GM21737 (cell line): Measurements from ENCODE around the gene RREB1.

Source experiments
- ATAC-seq: cut with Tn5 transposase; IDR thresholded peaks from one replicate; pipeline ENCODE4 v1.9.1; 2021; ENCODE audit warnings: mild to moderate bottlenecking, moderate library complexity; ENCODE audit not compliant: unreplicated experiment

RREB1 gene

DNA sequence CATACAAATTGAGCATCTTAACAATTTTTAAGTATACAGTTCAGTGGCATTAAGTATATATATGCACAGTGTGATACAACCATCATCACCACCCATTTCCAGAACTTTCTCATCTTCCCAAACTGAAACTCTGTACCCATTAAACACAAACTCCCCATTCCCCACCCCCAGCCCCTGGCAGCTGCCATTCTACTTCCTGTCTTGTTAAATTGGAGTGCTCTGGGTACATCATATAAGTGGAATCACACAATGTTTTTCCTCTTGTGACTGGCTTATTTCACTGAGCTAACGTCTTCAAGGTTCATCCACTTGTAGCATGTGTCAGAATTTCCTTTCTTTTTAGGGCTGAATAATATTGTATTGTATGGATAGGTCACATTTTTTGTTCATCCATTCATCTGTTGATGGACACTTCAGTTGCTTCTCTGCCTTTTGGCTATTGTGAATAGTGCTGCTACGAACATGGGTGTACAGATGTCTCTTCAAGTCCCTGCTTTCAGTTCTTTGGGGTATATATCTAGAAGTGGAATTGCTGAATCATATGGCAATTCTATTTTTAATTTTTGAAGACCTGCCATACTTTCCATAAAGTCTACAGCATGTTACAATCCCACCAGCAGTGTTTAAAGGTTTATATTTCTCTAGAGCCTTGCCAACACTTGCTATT lies 19.6 kb upstream of the RREB1 start:
- ATAC-seq, result no peak

DNA sequence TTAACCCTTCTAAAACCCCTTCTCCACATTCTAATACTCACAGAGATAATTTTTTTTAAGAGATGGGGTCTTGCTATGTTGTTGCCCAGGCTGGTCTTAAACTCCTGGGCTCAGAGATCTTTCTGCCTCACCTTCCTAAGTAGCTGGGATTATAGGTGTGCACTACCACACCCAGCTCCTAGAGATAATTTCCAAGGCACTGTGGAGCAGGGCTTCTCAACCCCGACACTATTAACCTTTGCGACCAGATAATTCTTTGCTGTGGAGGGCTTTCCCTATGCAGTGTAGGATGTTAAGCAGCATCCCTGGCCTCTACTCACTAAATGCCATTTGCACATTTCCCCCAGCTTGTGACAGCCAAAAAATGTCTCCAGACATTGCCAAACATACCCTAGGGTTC lies 8.8 kb upstream of the RREB1 start:
- ATAC-seq, result no peak

DNA sequence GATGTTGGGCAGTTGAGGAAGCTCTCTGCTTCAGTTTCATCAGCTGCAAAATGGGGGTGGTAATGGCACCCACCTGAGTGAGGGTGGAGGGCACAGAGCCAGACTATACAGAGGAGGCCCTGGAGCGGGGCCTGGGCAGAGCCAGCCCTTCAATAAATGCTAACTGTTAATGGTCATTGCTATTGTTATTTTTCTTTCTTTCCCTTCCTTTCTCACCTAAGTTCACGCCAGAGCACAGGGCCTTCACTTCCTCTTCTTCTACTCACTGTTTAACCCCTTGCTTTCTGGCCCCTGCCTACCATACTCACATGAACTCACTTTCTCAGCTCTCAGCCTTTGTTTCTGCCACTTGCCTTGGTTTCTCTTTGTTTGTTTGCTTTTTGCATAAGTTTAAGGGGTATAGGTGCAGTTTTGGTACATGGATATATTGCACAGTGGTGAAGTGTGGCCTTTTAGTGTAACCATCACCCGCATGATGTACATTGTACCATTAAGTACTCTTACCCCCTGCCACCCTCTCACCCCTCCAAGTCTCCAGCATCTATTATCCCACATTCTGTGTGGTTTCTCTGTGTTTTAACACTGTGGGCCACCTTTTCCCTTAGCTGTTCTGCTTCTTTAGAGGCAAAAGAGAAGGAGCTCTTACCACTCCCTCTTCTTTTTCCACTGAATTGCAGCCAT lies 7.5 kb upstream of the RREB1 start:
- peak; percentile 53 for ATAC-seq

DNA sequence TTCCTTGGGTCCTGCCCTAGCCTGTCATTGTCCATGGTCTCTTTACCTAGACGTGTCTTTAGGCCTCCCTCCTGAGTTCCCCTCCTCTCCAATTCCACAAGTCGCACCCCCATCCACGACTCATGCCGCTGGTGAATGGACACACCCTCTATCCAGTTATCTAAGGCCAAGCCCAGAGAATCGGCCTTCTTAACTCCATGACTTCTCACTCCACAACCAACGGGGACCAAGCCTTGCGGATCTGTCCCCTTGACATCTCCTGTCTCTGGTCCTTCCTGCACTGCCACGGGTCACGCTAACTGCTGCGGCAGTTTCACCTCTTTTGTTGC lies 7.0 kb upstream of the RREB1 start:
- ATAC-seq, result no peak

DNA sequence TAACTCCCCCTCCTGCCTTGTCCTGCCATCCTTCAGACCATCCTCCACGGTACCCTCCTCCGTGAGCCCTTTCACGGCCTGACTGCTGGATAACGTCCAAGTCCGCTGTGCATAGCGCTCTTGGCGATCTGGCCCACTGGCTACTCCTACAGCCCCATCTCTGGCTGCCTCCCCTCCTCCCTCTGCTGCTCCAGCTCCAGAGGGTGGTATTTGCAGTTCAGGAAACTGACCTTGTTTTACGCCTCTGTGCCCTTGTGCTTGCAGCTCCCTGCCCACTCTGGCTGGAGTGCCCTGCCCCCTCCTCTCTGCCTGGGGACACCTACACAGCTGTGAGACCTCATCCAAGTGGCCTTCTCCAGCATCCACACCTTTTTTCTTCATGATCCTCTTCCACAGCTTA lies 6.5 kb upstream of the RREB1 start:
- ATAC-seq, result no peak

DNA sequence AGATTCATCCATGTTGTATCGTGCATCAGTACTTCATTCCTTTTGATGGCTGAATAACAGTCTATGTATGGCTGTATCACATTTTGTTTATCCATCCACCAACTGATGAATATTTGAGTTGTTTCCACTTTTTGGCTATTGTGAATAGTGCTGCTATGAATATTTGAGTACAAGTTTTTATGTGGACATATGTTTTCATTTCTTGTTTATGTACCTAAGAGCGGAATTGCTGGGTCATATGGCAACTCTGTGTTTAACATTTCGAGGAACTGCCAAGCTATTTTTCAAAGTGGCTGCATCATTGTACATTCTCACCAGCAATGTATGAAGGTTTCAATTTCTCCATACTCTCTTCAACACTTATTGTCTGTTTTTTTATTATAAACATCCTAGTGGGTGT lies 3.0 kb upstream of the RREB1 start:
- ATAC-seq, result no peak

DNA sequence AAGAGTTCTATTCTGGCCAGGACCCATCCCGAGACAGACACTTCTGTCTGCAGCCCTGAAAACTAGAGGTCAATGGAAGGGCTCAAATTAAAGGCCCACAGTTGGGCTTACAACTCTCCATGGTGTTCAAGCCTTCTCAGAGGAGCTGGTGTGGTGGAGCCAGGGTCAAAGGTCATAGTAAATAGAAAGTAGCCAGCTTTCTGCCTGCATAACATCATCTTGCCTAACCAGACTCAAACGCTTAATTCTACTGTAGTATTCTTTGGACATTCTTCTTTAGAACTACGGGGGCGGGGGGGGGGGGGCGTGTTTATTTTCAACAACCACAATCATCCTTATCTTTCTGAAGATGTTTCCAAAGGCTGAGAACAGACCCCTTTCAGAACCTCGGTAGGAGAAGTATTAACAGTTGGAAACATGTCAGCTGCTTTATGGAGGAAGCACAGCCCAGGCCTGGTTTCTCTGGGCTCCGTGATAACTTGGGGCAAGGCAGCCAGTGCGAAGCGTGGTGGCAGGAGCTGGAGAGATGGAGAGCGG lies 1.5 kb upstream of the RREB1 start:
- no peak for ATAC-seq

DNA sequence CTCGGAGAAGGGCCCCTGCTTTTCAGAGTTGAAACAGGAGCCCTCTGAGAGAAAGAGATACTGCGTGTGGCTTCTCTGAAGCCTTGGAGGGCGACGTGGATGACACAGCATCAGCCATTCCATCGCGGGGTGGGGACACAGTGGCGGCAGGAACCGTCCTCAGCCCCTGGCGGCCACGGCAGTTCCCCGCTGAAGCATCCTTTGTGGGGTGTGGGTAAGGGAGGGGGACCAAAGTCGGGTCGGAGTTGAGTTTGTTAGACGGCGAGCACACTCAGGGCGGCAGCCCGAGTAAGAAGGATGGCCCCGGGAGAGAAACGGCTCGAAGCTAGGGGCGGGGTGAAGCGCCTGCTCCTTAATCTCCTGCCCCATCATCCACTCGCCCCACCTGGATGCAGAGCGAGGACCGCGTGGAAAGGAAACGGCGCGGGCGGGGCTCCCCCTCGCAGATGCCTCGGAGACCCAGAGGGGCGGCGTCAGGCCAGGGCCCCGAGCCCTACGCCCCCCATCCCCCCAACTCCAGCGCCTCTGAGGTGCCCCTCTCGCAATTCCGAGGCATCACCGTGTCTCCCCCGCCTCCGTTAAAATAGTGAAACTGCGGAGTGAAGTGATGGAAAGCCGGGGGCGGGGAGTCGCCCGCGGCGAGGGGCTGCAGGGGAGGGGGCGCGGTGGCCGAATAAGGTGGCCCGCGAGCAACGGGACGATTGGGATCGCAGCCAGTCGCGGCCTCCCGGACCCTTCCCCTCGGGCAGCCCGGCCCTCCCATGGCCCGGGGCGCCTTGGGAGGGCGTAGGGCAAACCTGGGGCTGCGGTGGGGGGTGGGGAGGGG lies 796 bp upstream of the RREB1 start:
- peak; percentile 28 for ATAC-seq

DNA sequence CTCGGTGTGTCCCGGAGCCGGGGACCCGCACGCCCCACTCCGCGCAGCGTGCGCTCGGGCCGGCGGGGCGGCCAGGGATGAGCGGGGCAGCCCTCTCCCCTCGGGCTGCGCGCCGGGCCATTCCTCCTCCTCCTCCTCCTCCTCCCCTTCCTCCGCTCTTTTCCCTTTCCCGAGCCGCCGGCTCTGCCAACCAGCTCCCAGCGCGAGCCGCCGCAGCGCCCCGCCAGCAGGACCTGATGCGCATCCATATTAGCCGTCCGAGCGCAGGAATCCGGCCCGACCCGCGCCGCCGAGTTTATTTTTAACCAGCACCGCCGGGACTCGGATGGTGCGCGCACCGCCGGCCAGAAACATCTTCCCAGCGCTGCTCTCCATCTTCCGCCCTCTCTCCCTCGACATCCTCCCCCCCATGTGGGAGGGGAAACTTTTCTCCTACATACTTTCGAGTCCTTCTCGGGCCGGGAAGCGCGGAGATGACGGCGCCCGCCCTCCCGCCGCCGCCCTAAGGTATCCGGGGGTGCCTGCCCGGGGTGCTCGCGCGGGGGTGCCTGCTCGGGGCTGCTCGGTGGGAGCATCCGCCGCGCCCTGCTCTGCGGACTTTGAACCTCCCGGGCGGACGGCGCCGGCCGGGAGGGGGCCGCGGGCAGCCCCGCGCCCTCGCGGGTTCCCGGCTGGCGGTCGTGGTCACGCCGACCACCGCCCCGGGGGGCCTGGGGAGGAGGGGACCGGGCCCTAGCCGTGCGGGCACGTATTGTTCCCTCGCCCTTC lies 619 bp downstream of the RREB1 start:
- ATAC-seq, result no peak

DNA sequence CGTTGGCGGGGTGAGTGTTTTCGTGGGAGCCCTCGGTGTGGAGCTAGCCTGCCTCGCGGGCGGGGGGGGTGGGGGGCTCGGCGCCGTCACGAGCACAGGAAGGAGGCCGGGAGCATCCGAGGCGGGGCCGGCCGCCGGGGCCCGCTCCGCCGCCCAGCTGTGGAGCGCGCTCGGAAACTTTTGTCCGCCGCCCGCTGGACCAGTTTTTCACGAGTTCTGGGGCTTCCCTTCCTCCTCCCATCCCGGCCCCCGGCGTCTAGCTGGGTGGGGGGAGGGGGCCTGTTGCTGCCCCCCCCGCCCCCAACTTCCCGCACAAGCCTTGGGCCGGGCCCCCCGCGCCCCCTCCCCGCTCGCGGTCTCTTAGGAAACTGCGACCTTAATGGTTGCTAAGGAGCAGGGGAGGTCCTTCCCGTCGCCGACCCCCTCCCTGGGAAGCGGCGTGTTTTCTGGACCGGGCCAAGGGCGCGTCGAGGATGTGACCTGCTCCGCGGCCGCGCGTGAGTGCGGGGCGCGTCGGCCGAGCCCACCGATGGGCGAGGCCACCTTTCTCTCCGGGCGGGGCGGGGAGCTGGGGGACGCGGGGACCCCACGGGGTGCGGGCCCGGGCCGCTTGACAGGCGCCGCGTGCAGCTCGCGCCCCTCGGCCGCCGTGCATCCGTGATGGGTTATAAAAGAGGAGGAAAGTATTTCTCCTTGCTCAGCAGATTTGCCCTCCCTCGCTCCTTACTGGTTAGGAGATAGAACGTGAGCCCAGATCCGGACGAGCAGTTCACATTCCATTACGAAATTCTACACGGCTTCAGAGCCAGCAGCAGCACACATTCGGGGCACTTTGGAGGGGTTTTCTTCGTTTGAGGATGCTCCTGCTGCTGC lies 1.4 kb downstream of the RREB1 start:
- ATAC-seq, result no peak

DNA sequence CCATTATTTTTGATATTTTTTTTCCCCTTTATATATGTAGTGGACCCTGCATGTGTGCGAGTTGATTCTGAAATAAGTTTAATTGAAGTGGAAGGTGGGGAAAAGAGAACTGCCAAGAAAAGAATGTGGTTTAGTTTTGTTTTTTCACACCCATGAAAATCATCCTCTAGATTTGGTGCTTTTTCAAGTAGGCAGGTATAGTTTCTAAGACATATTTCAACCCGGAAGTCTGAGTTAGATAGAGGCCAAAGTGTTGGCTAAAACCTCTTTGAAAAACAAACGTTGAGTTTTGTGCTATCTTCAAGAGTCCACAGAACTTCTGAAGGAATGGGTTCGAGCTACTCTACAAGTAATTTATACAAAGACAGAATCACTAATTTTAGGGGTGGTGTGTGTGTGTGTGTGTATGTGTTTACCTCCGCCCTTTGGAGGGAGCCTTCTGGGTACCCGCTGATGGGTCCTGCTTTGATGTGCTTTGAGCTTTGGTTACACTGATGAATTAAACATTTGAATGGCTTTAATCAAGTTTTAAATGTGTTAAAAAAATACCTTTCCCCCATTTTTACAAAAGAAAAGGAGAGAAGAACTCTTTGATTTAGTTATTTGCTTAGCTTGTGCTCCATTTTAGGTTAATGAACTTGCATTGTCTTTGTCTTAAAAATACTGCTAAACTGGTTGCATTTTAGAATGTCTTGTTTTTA lies 2.5 kb downstream of the RREB1 start:
- ATAC-seq, result no peak

DNA sequence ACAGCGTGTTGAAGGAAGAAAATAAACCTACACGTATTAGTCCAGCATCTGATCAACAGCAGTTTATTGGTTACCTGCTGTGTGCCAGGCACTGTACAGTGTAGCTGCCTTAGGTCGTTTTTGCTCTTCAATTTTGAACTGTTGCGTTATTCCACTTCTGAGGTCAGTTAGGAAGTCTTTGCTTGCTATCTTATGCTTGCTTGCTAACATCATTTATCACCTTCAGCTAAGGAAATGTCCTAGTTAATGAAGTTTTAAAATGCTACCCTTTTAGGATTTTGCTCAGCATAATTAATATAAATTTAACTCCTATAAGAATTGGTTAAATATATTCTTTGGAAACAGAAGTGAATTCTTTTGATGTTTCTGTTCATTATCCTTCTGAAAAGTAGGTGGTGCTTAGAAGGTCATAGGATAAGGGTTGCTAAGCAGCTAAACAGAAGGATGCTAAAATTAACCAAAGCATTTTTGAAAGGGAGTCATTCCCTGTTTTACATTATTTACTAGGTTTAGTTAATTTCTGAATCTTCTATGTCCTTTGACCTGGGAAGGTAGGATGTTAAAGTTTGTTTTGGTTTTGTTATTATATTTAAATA lies 3.4 kb downstream of the RREB1 start:
- ATAC-seq, result no peak

DNA sequence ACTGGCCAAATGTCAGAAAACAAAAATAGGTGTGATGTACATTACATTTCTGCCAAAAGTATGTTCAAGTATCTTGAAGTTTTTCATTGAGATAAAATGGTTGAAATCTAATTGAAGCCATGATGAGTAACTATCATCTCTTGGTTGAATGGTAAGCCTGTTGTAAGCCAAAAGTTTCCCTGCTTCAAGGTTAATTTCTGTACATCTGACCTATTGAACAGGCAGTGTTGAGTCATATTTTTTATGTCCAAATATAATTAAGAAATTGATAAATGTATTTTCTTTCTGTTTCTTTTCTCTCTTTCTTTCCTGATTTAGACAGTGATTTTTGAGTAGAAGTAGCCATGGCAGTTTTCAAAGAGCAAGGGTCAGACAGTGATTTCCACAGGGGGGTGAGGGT lies 4.4 kb downstream of the RREB1 start:
- ATAC-seq, result no peak

DNA sequence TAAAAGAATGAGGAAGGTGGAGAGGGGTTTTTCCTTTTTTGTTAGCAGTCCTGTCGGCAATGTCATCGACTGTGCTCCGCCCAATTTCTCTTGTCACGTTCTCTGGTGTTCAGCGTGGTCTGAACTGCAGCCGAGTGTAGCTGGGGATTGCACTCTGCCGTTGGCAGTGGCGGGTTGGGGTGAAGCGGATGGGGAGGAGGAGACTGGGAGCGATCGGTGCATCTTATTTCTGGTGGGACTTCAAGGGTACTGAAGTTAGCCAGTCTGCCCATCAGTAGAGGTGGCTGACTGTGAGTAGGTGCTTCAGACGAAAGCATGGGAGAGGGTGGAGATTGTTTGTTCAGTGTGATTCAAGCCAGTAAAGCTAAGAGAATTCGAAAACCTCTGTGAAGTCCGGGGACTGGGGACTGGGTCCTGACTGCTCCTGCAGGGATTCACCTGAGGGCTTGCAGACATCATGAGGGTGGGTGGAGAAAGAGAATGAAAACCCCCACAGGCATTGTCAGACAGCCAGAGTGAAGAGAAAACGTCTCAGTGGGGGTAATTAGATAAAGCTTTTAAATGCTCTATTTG lies 5.1 kb downstream of the RREB1 start:
- peak; percentile 37 for ATAC-seq

DNA sequence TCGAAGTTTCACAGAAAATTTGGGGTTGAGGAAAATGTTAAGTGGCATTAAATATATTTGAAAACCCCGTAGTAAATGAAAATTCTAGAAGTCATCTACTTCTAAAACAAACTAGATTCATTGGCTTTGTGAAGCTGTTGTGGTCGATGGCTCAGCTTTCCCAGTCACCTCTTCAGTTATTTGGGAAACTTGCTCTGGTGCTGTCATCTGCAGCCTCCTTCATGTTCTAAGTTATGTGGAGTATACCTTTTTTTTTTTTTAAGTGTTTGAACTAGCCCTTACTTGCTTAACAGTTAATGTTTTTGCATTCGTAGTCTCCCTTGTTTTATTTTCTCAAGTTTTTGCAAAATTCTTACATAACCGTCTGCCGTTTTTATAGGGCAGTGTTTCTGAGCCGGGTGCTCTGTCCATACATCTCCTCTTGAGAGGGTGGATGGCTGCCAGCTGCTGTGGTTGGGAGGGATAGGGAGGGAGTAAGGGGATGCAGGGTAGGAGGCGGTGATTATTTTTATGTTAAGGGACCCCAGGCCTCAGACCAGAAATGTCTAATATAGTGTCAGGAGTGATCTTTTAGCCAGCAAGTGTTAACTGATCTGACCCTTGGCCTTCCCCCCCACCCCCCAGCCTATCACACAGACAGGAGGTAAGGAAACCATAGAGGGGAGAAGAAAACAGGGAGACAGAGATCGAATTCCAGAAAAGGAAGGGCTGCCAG lies 7.1 kb downstream of the RREB1 start:
- ATAC-seq, result no peak

DNA sequence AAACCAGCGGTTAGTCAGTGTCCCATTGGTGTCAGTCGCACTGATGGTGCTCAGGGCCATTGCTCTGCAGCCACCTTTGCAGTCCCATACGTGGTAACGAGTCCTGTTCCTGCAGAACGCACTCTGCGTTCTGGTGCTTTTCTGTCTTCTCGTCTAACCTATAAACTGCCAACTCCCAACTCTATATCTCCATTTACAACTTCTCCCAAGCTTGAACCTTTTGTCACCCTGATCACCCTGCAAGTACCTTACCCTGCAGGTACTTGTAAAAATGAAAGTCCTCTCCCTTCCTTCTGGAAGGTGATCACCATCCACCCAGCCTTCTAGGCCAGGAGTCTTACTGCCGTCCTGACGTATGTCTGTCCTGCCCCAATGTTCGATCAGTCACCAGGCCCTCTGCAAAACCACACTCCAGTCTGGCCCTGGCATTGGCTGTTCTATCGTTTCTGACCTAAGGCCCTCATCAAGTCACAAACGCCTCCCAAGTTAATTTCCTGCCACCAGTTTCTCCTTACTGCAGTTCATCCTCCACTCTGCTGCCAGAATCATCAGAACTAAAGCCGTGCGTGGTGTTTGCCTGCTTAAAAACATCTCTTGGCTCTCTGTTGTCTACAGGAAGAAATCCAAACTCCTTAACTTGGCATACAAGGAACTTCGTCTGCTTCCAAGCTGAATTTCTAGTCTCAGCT lies 7.9 kb downstream of the RREB1 start:
- no peak for ATAC-seq

DNA sequence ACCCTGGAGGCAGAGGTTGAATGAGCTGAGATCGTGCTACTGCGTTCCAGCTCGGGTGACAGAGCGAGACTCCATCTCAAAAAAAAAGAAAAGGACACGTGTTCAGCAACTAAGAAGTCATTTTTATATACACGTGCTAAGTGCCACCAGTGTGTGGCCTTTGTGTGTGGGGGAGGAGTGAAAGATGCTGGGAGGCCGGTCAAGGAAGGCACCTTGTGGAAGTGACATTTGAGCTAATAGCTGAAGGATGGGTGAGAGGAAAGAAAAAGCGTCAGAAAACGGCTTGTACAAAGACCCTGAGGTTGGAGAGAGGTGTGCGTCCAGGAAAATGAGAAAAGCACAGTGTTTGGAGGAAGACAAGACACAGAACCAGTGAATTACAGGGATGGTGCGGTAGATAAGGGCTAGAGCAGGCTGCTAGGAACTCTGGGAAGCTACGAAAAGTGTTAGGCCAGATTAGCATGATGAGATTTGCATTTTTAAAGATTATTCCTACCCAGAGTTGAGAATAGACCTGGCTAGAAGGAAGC lies 11.6 kb downstream of the RREB1 start:
- ATAC-seq, result no peak
